PFSK-1 (cell line): ENCODE data around the gene ST6GALNAC3.

Experiments used
- POLR2AphosphoS5 ChIP-seq: IDR thresholded peaks from 2 replicates; pipeline ENCODE4 v1.6.1; 2012; ENCODE audit warnings: low read depth, mild to moderate bottlenecking, control low read depth, low read length, moderate library complexity
- SIN3A ChIP-seq: IDR thresholded peaks from 2 replicates; pipeline ENCODE4 v1.6.1; 2012; ENCODE audit warnings: mild to moderate bottlenecking, low read length, moderate library complexity, borderline replicate concordance; ENCODE audit not compliant: insufficient read depth

- TF ChIP-seq POLR2AphosphoS5 (no peak), SIN3A (no peak)
Observed at GRCh38 chr1:76640092-76640491, 565.5 kb downstream of the ST6GALNAC3 start.
